ENCODE measurements around the gene USP32.
"Not testable (repeated sequence)": the region's sequence is repeated elsewhere in the genome, so short reads cannot be mapped to it uniquely, and the experiment has no call there.

Gene USP32

GRCh38 chr17:60371818-60372510 is 20.0 kb downstream of the USP32 start:
- DNase-seq (ENCODE audit: low spot score) = no peak

- DNase-seq (ENCODE audit: low spot score) = no peak
Measured at GRCh38 chr17:60371416-60371815, 20.5 kb downstream of the USP32 start.

GRCh38 chr17:60369727-60370126 is 22.2 kb downstream of the USP32 start:
- no peak for DNase-seq (ENCODE audit: low spot score)

GRCh38 chr17:60363700-60364405 is 28.1 kb downstream of the USP32 start:
- no peak for DNase-seq (ENCODE audit: low spot score)

- DNase-seq (ENCODE audit: low spot score) = no peak
Measured at GRCh38 chr17:60362329-60362728, 29.6 kb downstream of the USP32 start.

GRCh38 chr17:60361889-60362288 is 30.0 kb downstream of the USP32 start:
- DNase-seq (ENCODE audit: low spot score) = no peak

GRCh38 chr17:60359415-60359814 is 32.5 kb downstream of the USP32 start:
- no peak for DNase-seq (ENCODE audit: low spot score)

- DNase-seq (ENCODE audit: low spot score) = no peak
Measured at GRCh38 chr17:60358606-60359225, 33.2 kb downstream of the USP32 start.

- no peak for DNase-seq (ENCODE audit: low spot score)
Measured at GRCh38 chr17:60356940-60357339, 35.0 kb downstream of the USP32 start.

- DNase-seq (ENCODE audit: low spot score) = no peak
Measured at GRCh38 chr17:60355663-60356594, 36.0 kb downstream of the USP32 start.

- DNase-seq (ENCODE audit: low spot score) = no peak
Measured at GRCh38 chr17:60354223-60354622, 37.7 kb downstream of the USP32 start.

- DNase-seq (ENCODE audit: low spot score) = no peak
Measured at GRCh38 chr17:60353773-60354172, 38.2 kb downstream of the USP32 start.

GRCh38 chr17:60352569-60352968 is 39.4 kb downstream of the USP32 start:
- DNase-seq (ENCODE audit: low spot score) = no peak

GRCh38 chr17:60352071-60352470 is 39.9 kb downstream of the USP32 start:
- no peak for DNase-seq (ENCODE audit: low spot score)

- DNase-seq (ENCODE audit: low spot score) = no peak
Measured at GRCh38 chr17:60351012-60351695, 40.8 kb downstream of the USP32 start.

GRCh38 chr17:60348616-60349015 is 43.3 kb downstream of the USP32 start:
- DNase-seq (ENCODE audit: low spot score) = no peak

GRCh38 chr17:60345233-60345632 is 46.7 kb downstream of the USP32 start:
- no peak for DNase-seq (ENCODE audit: low spot score)

GRCh38 chr17:60342492-60342891 is 49.4 kb downstream of the USP32 start:
- DNase-seq (ENCODE audit: low spot score) = not testable (repeated sequence)

- no peak for DNase-seq (ENCODE audit: low spot score)
Measured at GRCh38 chr17:60335289-60335688, 56.6 kb downstream of the USP32 start.

GRCh38 chr17:60333628-60334031 is 58.3 kb downstream of the USP32 start:
- DNase-seq (ENCODE audit: low spot score) = no peak

GRCh38 chr17:60333072-60333471 is 58.9 kb downstream of the USP32 start:
- DNase-seq (ENCODE audit: low spot score) = not testable (repeated sequence)

GRCh38 chr17:60332574-60332973 is 59.4 kb downstream of the USP32 start:
- DNase-seq (ENCODE audit: low spot score) = no peak
